Fibroblast of pulmonary artery (primary cell): Measurements from ENCODE around the gene FASTK.
A peak's percentile ranks its signal among the peaks of the same experiment; 100 is the strongest.

Source experiments
- DNase-seq: peaks from one replicate; pipeline ENCODE4 v3.0.0-alpha.2; 2010; ENCODE audit warnings: low read depth
- H3K4me3 ChIP-seq: replicated peaks from 2 replicates; pipeline ENCODE4 v1.5.1; 2011; ENCODE audit warnings: low read depth, mild to moderate bottlenecking, control low read depth, low read length, moderate library complexity
- TF ChIP-seq, protein P1 (sequence below): IDR thresholded peaks from 2 replicates; pipeline ENCODE4 v1.5.1; 2011; ENCODE audit warnings: mild to moderate bottlenecking, control low read depth, low read length, inconsistent platforms; ENCODE audit errors: missing control alignments

The FASTK gene

DNA sequence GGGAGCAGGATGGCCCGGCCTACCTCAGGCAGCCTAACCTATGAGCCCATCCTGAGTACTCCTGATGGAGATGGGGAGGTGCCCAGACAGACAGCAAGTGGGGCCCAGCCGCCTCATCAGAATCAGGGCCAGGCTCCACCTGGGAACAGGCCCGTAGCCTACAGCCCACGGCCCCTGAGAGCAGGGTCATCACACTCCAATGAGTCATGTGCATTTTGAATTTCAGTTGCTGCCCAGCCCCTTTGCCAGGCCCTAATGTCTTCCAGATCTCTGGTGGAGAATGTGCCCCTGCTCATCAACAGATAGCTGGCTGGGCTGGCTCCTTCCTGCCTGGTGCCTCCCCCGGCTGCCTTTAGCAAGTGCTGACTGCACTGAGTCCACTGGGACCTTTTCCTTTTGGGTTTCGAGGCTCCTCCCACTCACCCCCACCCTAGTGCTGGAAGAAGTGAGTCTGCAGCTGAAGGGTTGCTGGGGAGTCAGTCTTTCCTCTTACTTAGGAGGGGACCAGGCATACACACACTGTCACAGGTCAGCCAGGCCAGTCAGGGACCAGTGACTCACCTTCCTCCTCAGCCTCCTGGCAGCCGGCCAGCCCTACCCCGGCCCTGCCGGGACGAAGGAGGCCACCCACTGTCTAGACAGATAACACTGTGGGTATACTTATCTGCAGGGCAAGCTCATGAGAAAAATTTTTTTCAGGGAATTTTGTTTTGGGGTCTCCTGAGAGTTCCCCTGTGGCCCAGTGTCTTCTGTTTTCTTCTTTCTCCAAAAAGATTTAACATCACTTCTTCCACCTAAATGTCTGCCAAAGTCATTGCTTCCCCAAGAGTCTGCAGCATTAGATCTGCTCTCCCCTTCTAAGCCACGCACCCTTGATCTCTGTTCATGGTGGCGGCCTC lies 41.4 kb downstream of the FASTK start:
- peak; percentile 92 for DNase-seq
- TF ChIP-seq, protein P1, sequence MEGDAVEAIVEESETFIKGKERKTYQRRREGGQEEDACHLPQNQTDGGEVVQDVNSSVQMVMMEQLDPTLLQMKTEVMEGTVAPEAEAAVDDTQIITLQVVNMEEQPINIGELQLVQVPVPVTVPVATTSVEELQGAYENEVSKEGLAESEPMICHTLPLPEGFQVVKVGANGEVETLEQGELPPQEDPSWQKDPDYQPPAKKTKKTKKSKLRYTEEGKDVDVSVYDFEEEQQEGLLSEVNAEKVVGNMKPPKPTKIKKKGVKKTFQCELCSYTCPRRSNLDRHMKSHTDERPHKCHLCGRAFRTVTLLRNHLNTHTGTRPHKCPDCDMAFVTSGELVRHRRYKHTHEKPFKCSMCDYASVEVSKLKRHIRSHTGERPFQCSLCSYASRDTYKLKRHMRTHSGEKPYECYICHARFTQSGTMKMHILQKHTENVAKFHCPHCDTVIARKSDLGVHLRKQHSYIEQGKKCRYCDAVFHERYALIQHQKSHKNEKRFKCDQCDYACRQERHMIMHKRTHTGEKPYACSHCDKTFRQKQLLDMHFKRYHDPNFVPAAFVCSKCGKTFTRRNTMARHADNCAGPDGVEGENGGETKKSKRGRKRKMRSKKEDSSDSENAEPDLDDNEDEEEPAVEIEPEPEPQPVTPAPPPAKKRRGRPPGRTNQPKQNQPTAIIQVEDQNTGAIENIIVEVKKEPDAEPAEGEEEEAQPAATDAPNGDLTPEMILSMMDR, result no peak
- no peak overlapping the region for H3K4me3 ChIP-seq

DNA sequence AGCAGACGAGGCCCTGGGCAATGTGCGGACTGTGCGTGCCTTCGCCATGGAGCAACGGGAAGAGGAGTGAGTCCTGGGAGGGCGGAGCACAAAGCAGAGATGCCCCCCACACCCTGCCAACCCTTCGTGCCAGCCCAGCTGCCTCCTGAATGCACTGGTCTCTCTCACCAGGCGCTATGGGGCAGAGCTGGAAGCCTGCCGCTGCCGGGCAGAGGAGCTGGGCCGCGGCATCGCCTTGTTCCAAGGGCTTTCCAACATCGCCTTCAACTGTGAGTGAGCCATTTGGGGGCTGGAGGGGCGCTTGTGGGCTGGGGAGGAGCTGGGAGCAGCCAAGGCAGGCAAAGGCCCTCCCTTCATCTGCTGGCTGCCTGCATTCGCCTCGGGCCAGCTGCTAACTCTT lies 44.7 kb downstream of the FASTK start:
- H3K4me3 ChIP-seq, result no peak overlapping the region
- DNase-seq, result no peak
- TF ChIP-seq, protein P1, result no peak

DNA sequence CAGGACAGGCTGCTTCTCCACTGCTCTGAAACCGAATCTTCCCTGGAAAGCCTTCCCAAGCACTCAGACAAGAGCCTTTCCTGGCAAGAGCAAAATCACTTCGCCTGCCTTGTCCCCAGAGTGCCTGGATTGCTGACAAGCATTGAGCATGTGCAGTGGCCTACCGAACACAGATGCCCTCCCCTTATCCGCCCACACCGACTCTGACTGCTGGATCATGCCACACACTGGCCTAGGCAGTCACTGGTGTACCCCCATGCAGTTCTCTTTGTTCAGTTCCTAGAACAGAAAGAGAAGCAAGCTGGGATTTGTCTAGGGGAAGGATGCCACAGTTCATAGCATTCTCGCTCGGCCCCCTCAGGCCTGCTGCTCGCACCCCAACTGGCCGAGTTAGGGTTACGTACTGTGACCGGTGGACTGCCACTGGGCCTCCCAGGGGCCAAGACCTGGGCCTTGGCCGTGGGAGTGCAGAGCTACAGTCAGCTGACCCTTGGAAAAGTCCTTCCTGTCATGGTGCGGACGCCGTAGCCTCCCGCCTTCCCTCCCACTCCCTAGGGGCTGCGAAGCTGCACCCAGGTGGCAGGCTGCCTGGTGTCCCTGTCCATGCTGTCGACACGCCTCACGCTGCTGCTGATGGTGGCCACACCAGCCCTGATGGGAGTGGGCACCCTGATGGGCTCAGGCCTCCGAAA lies 45.4 kb downstream of the FASTK start:
- TF ChIP-seq, protein P1, result no peak
- no peak for DNase-seq

DNA sequence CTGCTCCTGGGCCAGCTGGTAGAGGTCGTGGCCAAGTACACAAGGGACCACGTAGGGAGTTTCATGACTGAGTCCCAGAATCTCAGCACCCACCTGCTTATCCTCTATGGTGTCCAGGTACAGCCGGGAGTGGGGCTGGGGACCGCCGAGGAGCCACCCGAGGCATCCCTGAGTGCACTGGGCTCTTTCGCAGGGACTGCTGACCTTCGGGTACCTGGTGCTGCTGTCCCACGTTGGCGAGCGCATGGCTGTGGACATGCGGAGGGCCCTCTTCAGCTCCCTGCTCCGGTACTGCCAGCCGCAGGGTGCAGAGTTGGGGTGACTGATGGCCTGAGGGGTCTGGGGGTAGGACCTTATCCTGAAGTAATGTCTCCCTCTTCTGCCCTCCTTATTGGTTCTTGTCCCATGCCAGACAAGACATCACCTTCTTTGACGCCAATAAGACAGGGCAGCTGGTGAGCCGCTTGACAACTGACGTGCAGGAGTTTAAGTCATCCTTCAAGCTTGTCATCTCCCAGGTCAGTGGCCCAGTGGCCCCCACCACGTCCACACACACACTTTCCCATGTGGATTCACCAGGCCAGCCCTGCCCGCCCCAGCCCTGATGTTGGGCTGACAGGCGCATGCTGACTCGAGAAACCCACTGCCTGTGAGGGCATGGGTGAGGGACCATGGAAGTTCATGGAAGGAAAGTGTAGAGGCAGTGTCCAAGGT lies 46.1 kb downstream of the FASTK start:
- TF ChIP-seq, protein P1, result no peak
- DNase-seq, result no peak
- H3K4me3 ChIP-seq, result no peak overlapping the region

More for the DNA sequence above, 45.4 kb downstream of the FASTK start:
- no peak overlapping the region for H3K4me3 ChIP-seq

DNA sequence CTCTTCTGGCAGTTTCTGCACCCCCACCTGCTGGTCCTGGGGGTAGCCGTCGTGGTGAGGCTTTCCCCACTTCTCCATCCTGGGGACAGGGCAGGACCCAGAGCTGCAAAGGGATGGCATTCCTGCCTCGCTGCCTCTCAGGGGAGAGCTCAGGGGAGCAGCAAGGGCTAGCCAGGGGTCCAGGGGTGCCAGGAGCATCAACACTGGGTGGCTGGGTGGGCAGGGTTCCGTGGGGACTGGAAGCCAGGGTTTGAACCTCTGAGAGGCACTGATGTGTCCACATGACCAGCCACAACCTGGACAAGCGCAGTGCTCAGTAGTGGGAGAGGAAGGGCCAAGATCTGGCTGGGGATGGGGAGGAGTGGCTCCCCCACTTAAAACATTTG lies 46.8 kb downstream of the FASTK start:
- TF ChIP-seq, protein P1, result no peak
- no peak overlapping the region for H3K4me3 ChIP-seq
- DNase-seq, result no peak

DNA sequence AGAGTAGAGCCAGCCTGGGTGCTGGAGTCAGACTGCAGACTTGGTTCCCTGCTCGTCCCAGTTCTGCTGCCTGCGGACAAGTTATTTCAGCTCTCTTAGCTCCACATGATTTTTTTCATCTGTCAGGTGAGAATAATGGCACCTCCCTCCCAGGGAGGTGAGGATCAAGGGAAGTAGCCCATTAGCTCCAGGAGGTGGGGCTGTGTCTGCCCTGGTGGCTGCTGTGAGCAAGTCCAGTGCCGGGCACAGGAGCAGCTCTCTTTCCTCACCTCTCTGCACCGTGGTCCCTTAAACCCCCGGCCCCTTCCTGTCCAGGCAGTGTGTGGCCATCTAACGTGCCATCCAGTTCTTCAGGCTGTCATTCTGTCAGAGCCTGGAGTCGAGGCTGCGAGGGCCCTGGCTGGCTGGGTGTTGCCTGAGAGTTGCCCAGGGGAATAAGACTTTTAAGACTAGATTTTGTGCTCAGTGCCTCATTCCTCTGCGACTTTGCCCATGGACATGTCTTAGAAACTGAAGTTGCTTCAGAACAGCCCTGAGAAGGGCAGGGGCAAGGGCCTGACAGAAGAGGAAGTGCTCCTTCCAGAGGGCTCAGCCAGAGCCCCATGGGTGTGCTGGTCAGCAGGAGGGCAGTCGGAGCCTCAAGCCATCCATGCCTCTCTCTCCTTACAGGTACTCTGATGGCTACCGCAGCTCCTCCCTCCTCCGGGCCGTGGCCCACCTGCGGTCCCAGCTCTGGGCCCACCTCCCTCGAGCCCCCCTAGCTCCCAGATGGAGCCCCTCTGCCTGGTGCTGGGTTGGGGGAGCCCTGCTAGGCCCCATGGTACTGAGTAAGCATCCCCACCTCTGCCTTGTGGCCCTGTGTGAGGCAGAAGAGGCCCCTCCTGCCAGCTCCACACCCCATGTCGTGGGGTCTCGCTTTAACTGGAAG lies 47.4 kb downstream of the FASTK start:
- no peak for DNase-seq
- H3K4me3 ChIP-seq, result no peak overlapping the region
- TF ChIP-seq, protein P1, result no peak
